Neural cell (in vitro differentiated cells): ENCODE results near the gene BMERB1. TPM values are rescaled to one million over a fixed set of nuclear protein-coding genes. Genes with fewer than 3 reads are reported as not detected.
"Not testable (repeated sequence)": the region's sequence is repeated elsewhere in the genome, so short reads cannot be mapped to it uniquely, and the experiment has no call there.

Source experiments
- H2AFZ ChIP-seq: fragments of 200-600, 300-800 bp; sonication (generic), shearing (Covaris generic); 2 replicates; pipeline ENCODE4 v1.6.0; 2014; ENCODE audit warnings: low read depth, mild to moderate bottlenecking, antibody characterized with exemption, low read length, moderate library complexity
- H3F3A ChIP-seq: fragments of 200-600 bp; shearing (Covaris generic); 2 replicates; pipeline ENCODE4 v1.6.1; 2016; ENCODE audit warnings: mild to moderate bottlenecking, moderate library complexity, mixed read lengths, antibody characterized with exemption, low read length; ENCODE audit not compliant: insufficient read depth, poor library complexity, severe bottlenecking
- H3K27ac ChIP-seq: fragments of 200-600, 300-800 bp; sonication (generic), shearing (Covaris generic); 2 replicates; pipeline ENCODE4 v1.5.1; 2014; ENCODE audit warnings: mild to moderate bottlenecking, low read length, moderate library complexity
- H3K27me3 ChIP-seq: fragments of 300-800, 200-600 bp; sonication (generic), shearing (Covaris generic); 2 replicates; pipeline ENCODE4 v1.6.0; 2014; ENCODE audit warnings: mild to moderate bottlenecking, low read depth, low read length, moderate library complexity; ENCODE audit not compliant: insufficient read depth
- H3K36me3 ChIP-seq: fragments of 300-800, 200-600 bp; sonication (generic), shearing (Covaris generic); 2 replicates; pipeline ENCODE4 v1.5.1; 2014; ENCODE audit warnings: mild to moderate bottlenecking, antibody characterized with exemption, low read length, moderate library complexity; ENCODE audit not compliant: insufficient read depth
- H3K4me2 ChIP-seq: fragments of 300-800, 200-600 bp; sonication (generic), shearing (Covaris generic); 2 replicates; pipeline ENCODE4 v1.6.0; 2014; ENCODE audit warnings: mild to moderate bottlenecking, low read length
- H3K4me3 ChIP-seq: fragments of 300-800, 200-600 bp; sonication (generic), shearing (Covaris generic); 2 replicates; pipeline ENCODE4 v1.5.1; 2014; ENCODE audit warnings: mild to moderate bottlenecking, low read length, moderate library complexity
- H3K79me2 ChIP-seq: fragments of 200-600 bp; shearing (Covaris generic); replicated peaks from 2 replicates; pipeline ENCODE4 v1.6.0; 2014; ENCODE audit warnings: mild to moderate bottlenecking, low read length, moderate library complexity; ENCODE audit not compliant: insufficient read depth
- H3K9ac ChIP-seq: fragments of 300-800, 200-600 bp; sonication (generic), shearing (Covaris generic); 2 replicates; pipeline ENCODE4 v1.6.1; 2016; ENCODE audit warnings: mild to moderate bottlenecking, low read length, mixed read lengths
- H3K9me2 ChIP-seq: fragments of 200-600 bp; shearing (Covaris generic); 2 replicates; pipeline ENCODE4 v1.6.1; 2016; ENCODE audit warnings: mild to moderate bottlenecking, low read length, mixed read lengths; ENCODE audit not compliant: insufficient read depth
- H3K9me3 ChIP-seq: fragments of 200-600, 300-800 bp; sonication (generic), shearing (Covaris generic); 2 replicates; pipeline ENCODE4 v1.6.1; 2016; ENCODE audit warnings: mild to moderate bottlenecking, mixed run types, low read length, moderate library complexity, mixed read lengths
- H4K20me1 ChIP-seq: fragments of 200-600 bp; shearing (Covaris generic); 2 replicates; pipeline ENCODE4 v1.6.1; 2016; ENCODE audit warnings: mild to moderate bottlenecking, mixed run types; ENCODE audit not compliant: insufficient read depth
- CTCF ChIP-seq: fragments of 450-650 bp; IDR thresholded peaks from 2 replicates; pipeline ENCODE4 v1.5.1; 2014; ENCODE audit warnings: antibody characterized with exemption, mild to moderate bottlenecking, moderate library complexity; ENCODE audit not compliant: poor library complexity, severe bottlenecking
- EP300 ChIP-seq: fragments of 450-650 bp; conservative IDR thresholded peaks from 2 replicates; pipeline ENCODE4 v1.6.1; 2014; ENCODE audit warnings: antibody characterized with exemption, mild to moderate bottlenecking, moderate library complexity; ENCODE audit not compliant: poor library complexity, severe bottlenecking
- EZH2 ChIP-seq: fragments of 200-600, 300-800 bp; shearing (Covaris generic), sonication (generic); IDR thresholded peaks from 2 replicates; pipeline ENCODE4 v1.6.1; 2014; ENCODE audit warnings: antibody characterized with exemption, low read length, borderline replicate concordance, mild to moderate bottlenecking; ENCODE audit not compliant: insufficient read depth, poor library complexity, severe bottlenecking
- MXI1 ChIP-seq: fragments of 450-650 bp; conservative IDR thresholded peaks from 2 replicates; pipeline ENCODE4 v1.6.1; 2014; ENCODE audit warnings: antibody characterized with exemption, mild to moderate bottlenecking; ENCODE audit not compliant: poor library complexity, severe bottlenecking
- POLR2AphosphoS5 ChIP-seq: IDR thresholded peaks from 2 replicates; pipeline ENCODE4 v1.6.1; 2012
- RAD21 ChIP-seq: fragments of 450-650 bp; conservative IDR thresholded peaks from 2 replicates; pipeline ENCODE4 v1.6.1; 2014; ENCODE audit warnings: antibody characterized with exemption, mild to moderate bottlenecking, moderate library complexity
- SMC3 ChIP-seq: fragments of 450-650 bp; conservative IDR thresholded peaks from 2 replicates; pipeline ENCODE4 v1.6.1; 2014; ENCODE audit warnings: antibody characterized with exemption, mild to moderate bottlenecking, moderate library complexity; ENCODE audit not compliant: poor library complexity
- TAF1 ChIP-seq: IDR thresholded peaks from 2 replicates; pipeline ENCODE4 v1.6.1; 2012; ENCODE audit warnings: low read depth
- polyA plus RNA-seq: library from polyadenylated mRNA; depleted of rRNA; stranded (reverse); fragments of >200 nt; gene quantifications from 2 replicates; pipeline ENCODE4 v1.2.3, GENCODE V29; 2014
- TF ChIP-seq, protein P1 (sequence below): IDR thresholded peaks from 2 replicates; pipeline ENCODE4 v1.6.1; 2012; ENCODE audit warnings: borderline replicate concordance

The BMERB1 gene
- polyA plus RNA-seq, 1 donor from 2014 or later = 149 TPM

DNA sequence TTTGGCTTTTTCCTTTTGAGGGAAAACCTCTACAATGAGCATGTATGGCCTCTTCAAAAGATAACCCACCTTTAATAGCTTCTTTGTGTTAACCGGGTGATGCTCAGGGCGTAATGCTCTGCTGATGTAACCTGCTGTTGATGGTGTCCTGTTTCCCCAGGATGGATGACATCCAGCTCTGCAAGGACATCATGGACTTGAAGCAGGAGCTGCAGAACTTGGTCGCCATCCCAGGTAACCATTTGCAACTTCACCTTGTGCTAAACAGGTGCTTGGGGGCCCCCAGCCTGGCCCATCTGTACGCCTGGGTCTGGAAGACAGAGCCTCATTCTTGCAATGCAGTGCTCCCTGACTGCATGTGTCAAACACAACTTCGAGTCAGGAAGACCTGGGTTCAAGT, 133.4 kb downstream of the BMERB1 start:
- H3K4me3 ChIP-seq = no peak overlapping the region
- TF ChIP-seq MXI1 (no peak), POLR2AphosphoS5 (no peak), CTCF (no peak), TAF1 (no peak), EP300 (no peak), SMC3 (no peak), RAD21 (no peak), EZH2 (no peak)
- TF ChIP-seq, protein P1, sequence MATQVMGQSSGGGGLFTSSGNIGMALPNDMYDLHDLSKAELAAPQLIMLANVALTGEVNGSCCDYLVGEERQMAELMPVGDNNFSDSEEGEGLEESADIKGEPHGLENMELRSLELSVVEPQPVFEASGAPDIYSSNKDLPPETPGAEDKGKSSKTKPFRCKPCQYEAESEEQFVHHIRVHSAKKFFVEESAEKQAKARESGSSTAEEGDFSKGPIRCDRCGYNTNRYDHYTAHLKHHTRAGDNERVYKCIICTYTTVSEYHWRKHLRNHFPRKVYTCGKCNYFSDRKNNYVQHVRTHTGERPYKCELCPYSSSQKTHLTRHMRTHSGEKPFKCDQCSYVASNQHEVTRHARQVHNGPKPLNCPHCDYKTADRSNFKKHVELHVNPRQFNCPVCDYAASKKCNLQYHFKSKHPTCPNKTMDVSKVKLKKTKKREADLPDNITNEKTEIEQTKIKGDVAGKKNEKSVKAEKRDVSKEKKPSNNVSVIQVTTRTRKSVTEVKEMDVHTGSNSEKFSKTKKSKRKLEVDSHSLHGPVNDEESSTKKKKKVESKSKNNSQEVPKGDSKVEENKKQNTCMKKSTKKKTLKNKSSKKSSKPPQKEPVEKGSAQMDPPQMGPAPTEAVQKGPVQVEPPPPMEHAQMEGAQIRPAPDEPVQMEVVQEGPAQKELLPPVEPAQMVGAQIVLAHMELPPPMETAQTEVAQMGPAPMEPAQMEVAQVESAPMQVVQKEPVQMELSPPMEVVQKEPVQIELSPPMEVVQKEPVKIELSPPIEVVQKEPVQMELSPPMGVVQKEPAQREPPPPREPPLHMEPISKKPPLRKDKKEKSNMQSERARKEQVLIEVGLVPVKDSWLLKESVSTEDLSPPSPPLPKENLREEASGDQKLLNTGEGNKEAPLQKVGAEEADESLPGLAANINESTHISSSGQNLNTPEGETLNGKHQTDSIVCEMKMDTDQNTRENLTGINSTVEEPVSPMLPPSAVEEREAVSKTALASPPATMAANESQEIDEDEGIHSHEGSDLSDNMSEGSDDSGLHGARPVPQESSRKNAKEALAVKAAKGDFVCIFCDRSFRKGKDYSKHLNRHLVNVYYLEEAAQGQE = no peak
- no peak overlapping the region for H3K27ac ChIP-seq
- H2AFZ ChIP-seq = no peak overlapping the region
- peaks cover 5% of the 10 kb centered on the region for H3K36me3 ChIP-seq
- no peaks in the 10 kb centered on the region for H3K9me2 ChIP-seq
- no peaks in the 10 kb centered on the region for H3K27me3 ChIP-seq
- H4K20me1 ChIP-seq = no peaks in the 10 kb centered on the region
- H3F3A ChIP-seq = no peaks in the 10 kb centered on the region
- H3K9ac ChIP-seq = no peak overlapping the region
- H3K79me2 ChIP-seq = no peaks in the 10 kb centered on the region
- H3K4me2 ChIP-seq = no peak overlapping the region
- H3K9me3 ChIP-seq = no peaks in the 10 kb centered on the region

GRCh38 chr16:15570666-15571065, 136.3 kb downstream of the BMERB1 start:
- H3K4me3 ChIP-seq = not testable (repeated sequence)

DNA sequence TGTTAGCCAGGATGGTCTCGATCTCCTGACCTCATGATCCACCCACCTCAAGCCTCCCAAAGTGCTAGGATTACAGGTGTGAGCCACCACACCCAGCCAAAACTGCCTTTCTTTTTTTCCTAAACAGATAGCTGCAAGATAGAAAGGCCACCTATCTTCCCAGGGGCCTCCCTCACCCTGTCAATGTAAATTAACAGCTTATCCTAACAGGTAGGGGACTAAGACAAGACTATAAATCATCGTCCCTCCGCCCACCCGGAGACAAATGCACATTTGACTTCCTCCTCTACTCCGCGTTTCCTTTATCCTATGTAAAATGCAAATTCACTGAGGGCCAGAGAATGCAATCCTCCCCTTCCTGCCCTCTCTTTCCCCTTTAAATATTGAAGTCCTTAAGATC, 137.2 kb downstream of the BMERB1 start:
- H3K9ac ChIP-seq = no peak overlapping the region
- H3K27me3 ChIP-seq = no peaks in the 10 kb centered on the region
- H2AFZ ChIP-seq = no peak overlapping the region
- H3K4me2 ChIP-seq = no peak overlapping the region
- H3K9me2 ChIP-seq = no peaks in the 10 kb centered on the region
- H3K27ac ChIP-seq = no peak overlapping the region
- no peak for TF ChIP-seq MXI1
- TF ChIP-seq CTCF = no peak
- TF ChIP-seq, protein P1 = no peak
- no peak for TF ChIP-seq TAF1
- no peak for TF ChIP-seq RAD21
- no peak for TF ChIP-seq EZH2
- no peak for TF ChIP-seq SMC3
- TF ChIP-seq EP300 = no peak
- TF ChIP-seq POLR2AphosphoS5 = no peak
- no peak overlapping the region for H3K4me3 ChIP-seq
- no peaks in the 10 kb centered on the region for H3K9me3 ChIP-seq
- H3K36me3 ChIP-seq = peaks cover 5% of the 10 kb centered on the region
- H3K79me2 ChIP-seq = no peaks in the 10 kb centered on the region
- H3F3A ChIP-seq = no peaks in the 10 kb centered on the region
- H4K20me1 ChIP-seq = no peaks in the 10 kb centered on the region

More at GRCh38 chr16:15570666-15571065, 136.3 kb downstream of the BMERB1 start:
- not testable (repeated sequence) for H3K79me2 ChIP-seq, H3K9me3 ChIP-seq, H3K27ac ChIP-seq, H2AFZ ChIP-seq, H4K20me1 ChIP-seq, H3K9ac ChIP-seq, H3K27me3 ChIP-seq, H3K4me2 ChIP-seq, H3F3A ChIP-seq, H3K9me2 ChIP-seq, H3K36me3 ChIP-seq
